ENCODE data around the gene NLRP9. TPM values are rescaled to one million over a fixed set of nuclear protein-coding genes. Genes with fewer than 3 reads are reported as not detected.

NLRP9 gene
- total and polyA plus RNA-seq, 2 donors (not counting 1 experiment from before 2014, with no cell fraction given): not detected

GRCh38 chr19:55674841-55675660, 63.2 kb downstream of the NLRP9 start, which contains the start of gene EPN1:
TSS of gene EPN1 (plus strand) at chr19:55675226. CDS start at chr19:55678628, 3,402 bp downstream.
- H4K20me1 ChIP-seq (ENCODE audit: control insufficient read depth, extremely low read depth, insufficient read depth, low read length): peaks cover 4% of the 10 kb centered on the region

GRCh38 chr19:55674459-55674840, 63.8 kb downstream of the NLRP9 start:
- peaks cover 23% of the 10 kb centered on the region for H3K36me3 ChIP-seq (ENCODE audit: control insufficient read depth, insufficient read depth, low read length)
- H2AFZ ChIP-seq (ENCODE audit: low read length): no peak overlapping the region
- H3K4me3 ChIP-seq (replicated peaks in 1 of 4; ENCODE audit: control extremely low read depth in 1 of 4, insufficient read depth in 1 of 4, low read depth in 3 of 4, low read length in 4 of 4): peak overlapping the region; percentile 38 to 86 (median 50)
- peak overlapping the region; percentile 69 for H3K9ac ChIP-seq (ENCODE audit: insufficient read depth, low read length)
- H3K27ac ChIP-seq (ENCODE audit: insufficient read depth, low read length): peak overlapping the region; percentile 76
- peaks cover 4% of the 10 kb centered on the region for H4K20me1 ChIP-seq (ENCODE audit: control insufficient read depth, extremely low read depth, insufficient read depth, low read length)
- H3K9me3 ChIP-seq (ENCODE audit: control insufficient read depth, insufficient read depth, low read depth, low read length): no peaks in the 10 kb centered on the region
- H3K4me1 ChIP-seq (ENCODE audit: control insufficient read depth, extremely low read depth, insufficient read depth, low read length): peaks cover 8% of the 10 kb centered on the region
- DNase-seq (ENCODE audit: low read depth in 2 of 2): no peak
- H3K79me2 ChIP-seq (ENCODE audit: control insufficient read depth, insufficient read depth, low read length): peaks cover 79% of the 10 kb centered on the region
- peak overlapping the region; percentile 78 for H3K4me2 ChIP-seq (ENCODE audit: extremely low read depth, insufficient read depth, low read length)
- TF ChIP-seq CTCF (conservative IDR thresholded peaks at IDR 0.05 in 1 of 2, IDR thresholded peaks at IDR 0.05 in 1 of 2; ENCODE audit: low read depth in 1 of 2, low read length in 2 of 2) (no peak), EZH2 (IDR thresholded peaks at IDR 0.05; ENCODE audit: low read length, missing control alignments) (no peak)
- no peaks in the 10 kb centered on the region for H3K27me3 ChIP-seq (ENCODE audit: control insufficient read depth, insufficient read depth, low read length)

More at GRCh38 chr19:55674841-55675660, 63.2 kb downstream of the NLRP9 start, which contains the start of gene EPN1:
- Histone ChIP-seq H2AFZ (ENCODE audit: low read length) (peak within 1 kb of the TSS; percentile 24), H3K4me2 (ENCODE audit: extremely low read depth, insufficient read depth, low read length) (peak within 1 kb of the TSS; percentile 99), H3K9me3 (ENCODE audit: control insufficient read depth, insufficient read depth, low read depth, low read length) (no peaks in the 10 kb centered on the region), H3K36me3 (ENCODE audit: control insufficient read depth, insufficient read depth, low read length) (peaks cover 24% of the 10 kb centered on the region), H3K4me3 (replicated peaks in 1 of 4; ENCODE audit: control extremely low read depth in 1 of 4, insufficient read depth in 1 of 4, low read depth in 3 of 4, low read length in 4 of 4) (peak within 1 kb of the TSS; percentile 71 to 90 (median 80)), H3K4me1 (ENCODE audit: control insufficient read depth, extremely low read depth, insufficient read depth, low read length) (peaks cover 12% of the 10 kb centered on the region), H3K27me3 (ENCODE audit: control insufficient read depth, insufficient read depth, low read length) (no peaks in the 10 kb centered on the region), H3K9ac (ENCODE audit: insufficient read depth, low read length) (peak within 1 kb of the TSS; percentile 86), H3K27ac (ENCODE audit: insufficient read depth, low read length) (peak within 1 kb of the TSS; percentile 90), H3K79me2 (ENCODE audit: control insufficient read depth, insufficient read depth, low read length) (peaks cover 79% of the 10 kb centered on the region)
- TF ChIP-seq CTCF (conservative IDR thresholded peaks at IDR 0.05 in 1 of 2, IDR thresholded peaks at IDR 0.05 in 1 of 2; ENCODE audit: low read depth in 1 of 2, low read length in 2 of 2) (no peak), EZH2 (IDR thresholded peaks at IDR 0.05; ENCODE audit: low read length, missing control alignments) (no peak)
- peak; percentile 96 for DNase-seq (ENCODE audit: low read depth in 2 of 2)

- H3K79me2 ChIP-seq (ENCODE audit: control insufficient read depth, insufficient read depth, low read length): peaks cover 79% of the 10 kb centered on the region
- no peak overlapping the region for H3K9ac ChIP-seq (ENCODE audit: insufficient read depth, low read length)
- H3K4me2 ChIP-seq (ENCODE audit: extremely low read depth, insufficient read depth, low read length): no peak overlapping the region
- H3K27ac ChIP-seq (ENCODE audit: insufficient read depth, low read length): peak overlapping the region; percentile 76
- peaks cover 6% of the 10 kb centered on the region for H3K4me1 ChIP-seq (ENCODE audit: control insufficient read depth, extremely low read depth, insufficient read depth, low read length)
- no peak overlapping the region for H2AFZ ChIP-seq (ENCODE audit: low read length)
- DNase-seq (ENCODE audit: low read depth in 2 of 2): no peak
- peaks cover 24% of the 10 kb centered on the region for H3K36me3 ChIP-seq (ENCODE audit: control insufficient read depth, insufficient read depth, low read length)
- no peaks in the 10 kb centered on the region for H3K27me3 ChIP-seq (ENCODE audit: control insufficient read depth, insufficient read depth, low read length)
- H3K9me3 ChIP-seq (ENCODE audit: control insufficient read depth, insufficient read depth, low read depth, low read length): no peaks in the 10 kb centered on the region
- H4K20me1 ChIP-seq (ENCODE audit: control insufficient read depth, extremely low read depth, insufficient read depth, low read length): peaks cover 4% of the 10 kb centered on the region
- no peak overlapping the region for H3K4me3 ChIP-seq (replicated peaks in 1 of 4; ENCODE audit: control extremely low read depth in 1 of 4, insufficient read depth in 1 of 4, low read depth in 3 of 4, low read length in 4 of 4)
- TF ChIP-seq CTCF (conservative IDR thresholded peaks at IDR 0.05 in 1 of 2, IDR thresholded peaks at IDR 0.05 in 1 of 2; ENCODE audit: low read depth in 1 of 2, low read length in 2 of 2) (no peak), EZH2 (IDR thresholded peaks at IDR 0.05; ENCODE audit: low read length, missing control alignments) (no peak)
Measured at GRCh38 chr19:55673889-55674288, 64.3 kb downstream of the NLRP9 start.

Data from fibroblast of lung (primary cell).